NCI-H2196 treated with DMSO at 0.1 percent for 48 hours (cell line): ENCODE measurements around the gene MAGI1.

ENCODE experiments used
- DNase-seq: peaks from one replicate; lab custom pipeline; 2025; ENCODE audit not compliant: unreplicated experiment; lab: John Stamatoyannopoulos, UW

Gene MAGI1

GRCh38 chr3:65848024-65848423 is 190.7 kb downstream of the MAGI1 start:
- DNase-seq, result no peak

DNA sequence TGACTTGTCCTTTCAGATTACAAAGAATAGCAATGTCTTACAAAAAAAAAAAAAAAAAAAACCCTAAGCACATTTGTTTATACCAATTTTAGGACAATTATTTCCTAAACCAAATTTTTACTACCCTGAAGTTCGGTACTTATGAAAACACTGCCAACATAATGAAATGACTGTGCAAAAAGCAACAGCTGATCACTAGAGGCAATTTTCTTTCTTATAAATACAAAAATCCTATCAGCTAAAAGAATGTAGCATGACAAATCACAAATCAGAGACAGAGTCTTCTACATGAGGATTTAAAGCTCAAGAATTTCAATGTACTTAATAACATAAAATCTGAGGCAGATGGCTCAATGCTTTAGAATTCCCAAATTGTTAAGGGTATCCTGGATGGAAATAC is 191.8 kb downstream of the MAGI1 start:
- no peak for DNase-seq

DNA sequence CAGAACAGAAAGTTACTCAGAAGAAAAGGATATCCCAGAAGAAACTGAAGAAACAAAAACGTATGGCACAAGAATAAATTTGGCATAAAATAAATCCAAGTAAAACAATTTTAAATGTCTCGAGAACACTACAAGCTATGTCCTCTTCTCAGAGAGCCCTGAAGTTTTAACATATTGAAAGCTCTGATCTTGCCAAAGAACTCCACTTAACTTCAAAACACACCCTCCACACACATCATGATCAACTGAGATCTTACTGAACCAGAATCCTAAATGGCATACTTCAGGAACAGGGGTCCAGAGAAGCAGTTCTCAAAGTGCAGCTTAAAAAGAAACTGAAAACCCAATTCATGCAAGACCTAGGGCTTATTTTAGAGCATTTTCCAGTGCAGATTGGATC is 194.3 kb downstream of the MAGI1 start:
- no peak for DNase-seq

DNA sequence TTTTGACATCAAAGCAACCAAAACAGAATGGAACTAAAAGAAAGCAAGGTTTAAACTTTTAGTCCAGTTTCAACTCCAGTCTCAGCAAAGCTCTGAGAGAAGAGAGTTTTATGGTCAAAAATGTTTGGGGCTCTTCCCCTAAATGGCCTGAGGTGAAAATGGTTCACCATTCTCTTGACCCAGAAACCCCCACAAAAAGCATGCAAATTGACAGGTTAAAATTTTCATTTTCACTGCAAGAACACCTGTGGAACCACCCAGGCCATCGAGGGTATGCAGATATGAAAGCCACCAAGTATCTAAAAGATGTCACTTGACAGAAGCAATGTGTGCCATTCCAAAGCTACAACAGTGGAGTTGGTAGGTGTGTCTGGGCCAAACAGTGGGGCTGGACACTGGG is 195.0 kb downstream of the MAGI1 start:
- DNase-seq, result no peak

- DNase-seq, result no peak
Observed at GRCh38 chr3:65837604-65838003, 201.1 kb downstream of the MAGI1 start.

DNA sequence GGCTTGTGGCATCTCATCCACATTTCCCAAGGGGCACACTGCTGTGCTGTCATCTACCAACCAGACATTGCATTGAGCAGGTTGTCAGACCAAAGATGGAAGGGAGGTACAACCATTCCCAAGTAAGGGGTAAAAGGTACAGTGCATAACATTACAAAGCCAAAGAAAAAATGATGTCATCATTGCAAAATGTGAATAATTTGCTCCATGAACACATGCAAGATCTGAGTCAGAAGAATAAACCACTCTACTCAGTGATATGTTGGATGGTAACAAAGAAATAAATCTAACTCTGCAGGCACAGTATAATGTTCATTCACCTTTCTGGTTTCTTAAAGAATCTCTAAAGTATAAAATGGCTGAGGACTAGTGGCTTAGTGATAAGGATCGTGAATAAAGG is 202.7 kb downstream of the MAGI1 start:
- DNase-seq, result no peak

DNA sequence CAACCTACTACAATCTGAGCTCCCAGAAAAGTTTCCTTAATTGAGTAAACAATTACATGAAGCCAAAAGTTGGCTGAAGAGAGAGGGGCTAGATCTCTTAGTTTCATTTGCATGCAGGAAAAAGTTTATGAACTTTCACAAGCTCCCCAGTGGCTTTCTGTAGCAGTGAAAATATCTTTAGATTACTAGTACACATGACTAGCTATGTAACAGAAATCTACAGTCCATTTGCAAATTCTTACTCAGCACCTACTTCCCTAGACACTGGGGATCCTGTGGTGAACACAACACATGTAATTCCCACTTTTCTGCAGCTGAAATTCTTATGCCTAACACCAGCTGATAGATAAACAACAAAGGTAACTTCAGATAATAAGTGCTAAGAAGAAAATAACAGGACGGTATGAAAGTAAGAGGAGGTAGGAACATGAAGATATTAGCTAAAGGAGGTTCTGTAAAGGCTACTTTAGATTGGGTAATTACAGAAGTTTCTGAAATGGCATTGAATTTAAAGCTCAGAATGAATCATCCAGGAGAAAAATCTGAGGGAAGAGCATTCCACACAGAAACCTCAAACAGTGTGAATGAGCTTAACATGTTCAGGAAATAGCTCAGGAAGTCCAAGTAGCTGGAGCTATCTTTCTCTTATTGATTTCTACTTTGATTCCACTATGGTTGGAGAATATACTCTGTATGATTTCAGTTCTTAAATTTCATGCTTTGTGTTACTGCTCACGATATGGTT is 204.8 kb downstream of the MAGI1 start:
- no peak for DNase-seq

GRCh38 chr3:65831733-65832425 is 206.8 kb downstream of the MAGI1 start:
- no peak for DNase-seq

DNA sequence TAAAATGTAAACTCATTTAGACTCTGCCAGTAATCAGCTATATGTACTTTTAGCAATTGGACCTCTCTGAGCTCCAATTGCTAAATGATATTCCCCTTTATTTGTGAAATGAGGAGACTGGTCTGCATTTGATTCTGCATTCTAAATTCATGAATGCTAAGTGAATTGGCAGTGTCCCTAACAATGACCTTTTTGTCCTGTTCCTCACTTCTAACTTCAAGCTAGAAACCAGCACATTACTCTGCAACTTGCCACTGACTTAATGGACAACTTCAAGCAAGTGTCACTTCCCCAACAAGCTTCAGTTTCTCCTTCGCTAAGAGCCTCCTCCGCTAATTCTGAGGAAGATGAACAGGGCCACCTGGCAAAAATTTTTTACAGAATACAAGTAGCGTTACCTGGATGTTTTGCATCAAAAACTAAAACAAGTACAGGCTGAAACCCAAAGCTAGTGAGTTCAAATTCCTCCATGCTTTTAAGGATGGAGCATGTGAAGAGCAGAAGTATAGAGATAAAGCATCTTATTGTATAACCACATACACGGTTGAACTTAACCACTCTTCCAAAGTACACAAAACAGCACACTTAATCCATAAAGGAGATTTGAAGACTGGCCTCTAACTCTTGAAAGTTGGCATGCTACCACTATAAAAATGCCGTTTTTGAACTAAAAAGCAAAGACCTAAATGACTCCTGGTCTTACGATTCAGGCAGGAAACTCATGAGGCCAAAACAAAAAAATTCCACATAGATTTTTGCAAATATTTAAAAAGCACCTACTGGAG is 207.6 kb downstream of the MAGI1 start:
- no peak for DNase-seq

DNA sequence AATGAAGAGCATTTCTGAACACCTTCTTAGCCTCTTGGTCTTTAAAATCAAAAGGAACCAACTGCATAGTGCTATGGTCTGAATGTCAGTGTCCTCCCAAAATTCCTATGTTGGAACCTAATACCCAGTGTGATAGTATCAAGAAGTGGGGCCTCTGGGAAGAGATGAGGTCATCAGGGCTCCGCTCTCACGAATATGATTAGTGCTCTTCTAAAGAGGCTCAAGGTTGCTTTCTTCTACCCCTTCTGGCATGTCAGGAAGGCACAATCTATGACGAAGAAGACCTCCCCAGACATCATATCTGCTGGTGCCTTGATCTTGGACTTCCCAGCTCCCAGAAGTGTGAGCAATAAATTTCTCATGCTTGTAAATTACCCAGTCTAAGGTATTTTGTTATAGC is 209.5 kb downstream of the MAGI1 start:
- no peak for DNase-seq

DNA sequence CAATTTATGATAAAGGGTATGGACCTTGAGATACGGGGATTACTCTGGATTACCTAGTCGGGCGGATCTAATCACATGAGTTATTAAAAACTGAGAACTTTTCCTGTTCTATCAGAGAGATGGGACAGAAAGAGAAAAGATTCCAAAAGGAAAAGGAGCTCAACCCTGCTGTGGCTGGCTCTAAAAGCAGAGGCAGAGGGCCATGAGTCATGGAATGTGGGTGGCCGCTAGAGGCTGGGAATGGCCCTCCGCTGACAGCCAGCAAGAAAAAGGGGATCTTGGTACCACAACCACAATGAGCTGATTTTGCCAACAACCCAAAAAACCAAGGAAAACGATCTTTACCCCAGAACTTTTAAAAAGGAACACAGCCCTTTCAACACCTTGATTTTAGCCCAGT is 210.0 kb downstream of the MAGI1 start:
- no peak for DNase-seq

- DNase-seq, result no peak
Observed at GRCh38 chr3:65827076-65827475, 211.6 kb downstream of the MAGI1 start.

DNA sequence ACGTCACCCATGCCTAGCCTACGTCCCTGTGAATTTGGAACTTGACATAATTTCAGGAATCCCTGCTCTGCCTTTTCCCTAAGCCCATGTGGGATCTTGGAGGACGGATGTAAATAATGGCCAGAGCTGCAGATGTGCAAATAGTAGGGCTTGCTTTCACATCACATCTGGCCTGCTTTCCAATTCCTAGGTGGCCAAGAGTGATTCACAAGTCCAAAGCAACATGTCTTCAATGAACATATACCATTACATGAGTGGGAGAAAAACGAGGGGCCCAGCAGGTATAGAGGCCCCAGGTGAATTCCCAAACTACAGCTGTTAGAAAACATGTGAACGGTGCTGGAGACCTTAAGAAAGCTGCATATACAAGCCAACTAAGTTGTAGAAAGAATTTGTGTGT is 214.6 kb downstream of the MAGI1 start:
- no peak for DNase-seq

DNA sequence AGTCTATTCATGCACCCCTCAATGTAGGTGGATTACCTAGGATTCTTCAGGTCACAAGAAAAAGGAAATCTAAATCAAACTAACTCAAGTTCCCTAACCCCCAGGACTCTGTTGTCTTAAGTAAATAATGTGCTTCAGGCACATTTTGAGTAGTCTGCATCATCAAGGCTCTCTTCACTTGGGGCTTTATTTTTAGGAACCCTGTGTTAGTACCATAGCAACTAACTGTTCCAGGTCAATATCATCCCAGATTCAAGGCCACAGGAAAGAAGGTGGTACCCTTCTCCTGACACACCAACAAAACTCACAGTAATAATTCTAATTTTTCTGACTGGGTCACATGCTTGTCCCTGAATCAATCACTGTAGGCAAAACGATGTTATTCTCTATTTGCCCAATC is 218.1 kb downstream of the MAGI1 start:
- DNase-seq, result no peak

GRCh38 chr3:65819896-65820295 is 218.8 kb downstream of the MAGI1 start:
- DNase-seq, result no peak

- DNase-seq, result no peak
Observed at GRCh38 chr3:65817553-65818126, 221.1 kb downstream of the MAGI1 start.

GRCh38 chr3:65816208-65816607 is 222.5 kb downstream of the MAGI1 start:
- no peak for DNase-seq

DNA sequence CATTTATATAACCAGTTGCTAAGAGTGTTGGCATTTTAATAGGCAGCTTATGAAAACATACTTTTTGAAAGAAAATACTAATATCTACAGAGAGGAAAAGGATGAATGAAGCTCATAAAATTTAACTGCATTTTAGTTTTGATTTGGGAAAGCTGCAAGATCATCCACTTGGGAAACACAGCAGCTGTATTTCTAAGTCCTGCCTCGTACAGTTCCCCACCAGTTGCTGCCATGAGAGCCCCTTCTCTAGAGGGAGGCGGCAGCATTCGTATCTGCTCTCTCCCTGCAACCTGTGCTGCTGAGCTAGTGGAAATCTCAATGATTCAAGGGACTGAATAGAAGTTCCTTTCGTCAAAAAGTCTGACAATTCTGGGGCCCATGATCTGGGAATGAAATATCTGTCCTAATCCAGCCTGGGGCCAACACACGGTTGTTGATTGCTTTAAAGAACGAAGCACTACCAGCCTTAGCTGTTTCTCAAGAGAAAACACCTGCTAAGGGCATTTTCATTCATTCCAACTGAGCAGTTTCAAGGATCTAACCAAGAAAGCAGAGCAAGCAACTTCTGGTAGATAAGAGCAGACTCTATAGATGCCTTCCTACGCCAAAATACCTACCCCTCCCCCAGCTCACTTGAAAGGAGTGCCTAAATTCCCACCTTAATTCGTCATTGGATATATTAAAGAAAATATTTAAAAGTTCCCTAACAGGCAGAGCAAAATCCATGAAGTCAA is 223.7 kb downstream of the MAGI1 start:
- no peak for DNase-seq

GRCh38 chr3:65811892-65812291 is 226.8 kb downstream of the MAGI1 start:
- no peak for DNase-seq

GRCh38 chr3:65811086-65811761 is 227.5 kb downstream of the MAGI1 start:
- DNase-seq, result no peak
